OCI-LY3 (cell line): ENCODE measurements around the gene IRAG1.

Experiments used
- CTCF ChIP-seq: fragments of 200-600, 300-600 bp; sonication (generic); IDR thresholded peaks from 2 replicates; pipeline ENCODE4 v1.5.1; 2014; ENCODE audit warnings: antibody characterized with exemption, low read length, low read depth
- EZH2phosphoT487 ChIP-seq: fragments of 200-600 bp; shearing (Covaris generic); IDR thresholded peaks from 2 replicates; pipeline ENCODE4 v1.6.1; 2018; ENCODE audit warnings: antibody characterized with exemption, mixed run types, low read depth

- TF ChIP-seq CTCF (no peak), EZH2phosphoT487 (no peak)
Observed at GRCh38 chr11:10725114-10725906, 31.8 kb upstream of the IRAG1 start.
